ENCODE data around the gene LBR.

GRCh38 chr1:225396357-225396756 is 31.5 kb downstream of the LBR start:
- TF ChIP-seq CTCF (IDR thresholded peaks at IDR 0.05) (no peak), POLR2A (IDR thresholded peaks at IDR 0.05) (no peak)

Data from thyroid gland (tissue), 4 donors.